ENCODE results near the gene ANKS1A. TPM values are rescaled to one million over a fixed set of nuclear protein-coding genes. Genes with fewer than 3 reads are reported as not detected.

Gene ANKS1A
- total and polyA plus RNA-seq, 2 experiments from 2014 or later = 17.5 to 25.4 TPM

- Histone ChIP-seq H2AFZ (no peak overlapping the region), H3K4me2 (no peak overlapping the region), H3K4me1 (ENCODE audit: insufficient read depth) (peaks cover 50% of the 10 kb centered on the region), H3K27ac (peak overlapping the region; percentile 57), H3K9me3 (ENCODE audit: low read depth) (no peaks in the 10 kb centered on the region), H3K27me3 (no peaks in the 10 kb centered on the region), H3K79me2 (no peaks in the 10 kb centered on the region), H3K4me3 (no peak overlapping the region), H3K36me3 (replicated peaks; ENCODE audit: insufficient read depth, low read depth) (no peaks in the 10 kb centered on the region), H3K9me2 (replicated peaks; ENCODE audit: insufficient read depth) (no peaks in the 10 kb centered on the region), H4K20me1 (ENCODE audit: insufficient read depth, poor library complexity, severe bottlenecking) (no peaks in the 10 kb centered on the region)
- TF ChIP-seq EZH2phosphoT487 (IDR thresholded peaks at IDR 0.05; ENCODE audit: low read depth, severe bottlenecking, unreplicated experiment) = no peak
- 95% methylated on average over 19 of the region's 19 CpGs for WGBS (ENCODE audit: low lambda C conversion rate, missing lambda C conversion rate)
- DNase-seq (ENCODE audit: low spot score) = peak; percentile 3
These were observed 200.3 kb downstream of the ANKS1A start for GRCh38 chr6:35089216-35089934.

GRCh38 chr6:35089935-35090505, 201.0 kb downstream of the ANKS1A start:
- Histone ChIP-seq H3K79me2 (no peaks in the 10 kb centered on the region), H3K4me2 (no peak overlapping the region), H3K27ac (peak overlapping the region; percentile 57), H3K27me3 (no peaks in the 10 kb centered on the region), H3K4me1 (ENCODE audit: insufficient read depth) (peaks cover 50% of the 10 kb centered on the region), H2AFZ (no peak overlapping the region), H3K9me3 (ENCODE audit: low read depth) (no peaks in the 10 kb centered on the region), H3K4me3 (no peak overlapping the region), H3K9me2 (replicated peaks; ENCODE audit: insufficient read depth) (no peaks in the 10 kb centered on the region), H3K36me3 (replicated peaks; ENCODE audit: insufficient read depth, low read depth) (no peaks in the 10 kb centered on the region), H4K20me1 (ENCODE audit: insufficient read depth, poor library complexity, severe bottlenecking) (no peaks in the 10 kb centered on the region)
- TF ChIP-seq EZH2 (IDR thresholded peaks at IDR 0.05; ENCODE audit: borderline replicate concordance) = no peak
- TF ChIP-seq CTCF (IDR thresholded peaks at IDR 0.05; ENCODE audit: poor library complexity) = no peak
- no peak for TF ChIP-seq EZH2phosphoT487 (IDR thresholded peaks at IDR 0.05; ENCODE audit: low read depth, severe bottlenecking, unreplicated experiment)
- peak; percentile 32 for DNase-seq (ENCODE audit: low spot score)
- WGBS (ENCODE audit: low lambda C conversion rate, missing lambda C conversion rate) = 92% methylated on average over 15 of the region's 15 CpGs

- Histone ChIP-seq H2AFZ (no peak overlapping the region), H3K36me3 (replicated peaks; ENCODE audit: insufficient read depth, low read depth) (no peaks in the 10 kb centered on the region), H3K4me2 (no peak overlapping the region), H3K9me2 (replicated peaks; ENCODE audit: insufficient read depth) (no peaks in the 10 kb centered on the region), H3K4me3 (no peak overlapping the region), H3K4me1 (ENCODE audit: insufficient read depth) (peaks cover 52% of the 10 kb centered on the region), H3K27ac (peak overlapping the region; percentile 88), H3K9me3 (ENCODE audit: low read depth) (no peaks in the 10 kb centered on the region), H3K79me2 (no peaks in the 10 kb centered on the region), H3K27me3 (no peaks in the 10 kb centered on the region), H4K20me1 (ENCODE audit: insufficient read depth, poor library complexity, severe bottlenecking) (no peaks in the 10 kb centered on the region)
- peak; percentile 1 for DNase-seq (ENCODE audit: low spot score)
- no peak for TF ChIP-seq EZH2 (IDR thresholded peaks at IDR 0.05; ENCODE audit: borderline replicate concordance)
- WGBS (ENCODE audit: low lambda C conversion rate, missing lambda C conversion rate) = 84% methylated on average over 10 of the region's 10 CpGs
These were observed 201.7 kb downstream of the ANKS1A start for GRCh38 chr6:35090734-35091133.

- WGBS (ENCODE audit: low lambda C conversion rate, missing lambda C conversion rate) = 77% methylated on average over 18 of the region's 18 CpGs
- peak; percentile 2 for DNase-seq (ENCODE audit: low spot score)
These were observed 202.5 kb downstream of the ANKS1A start for GRCh38 chr6:35091346-35092083.

More at GRCh38 chr6:35091346-35092083, 202.5 kb downstream of the ANKS1A start:
- H4K20me1 ChIP-seq (ENCODE audit: insufficient read depth, poor library complexity, severe bottlenecking) = no peaks in the 10 kb centered on the region
- H3K4me2 ChIP-seq = no peak overlapping the region
- H3K9me3 ChIP-seq (ENCODE audit: low read depth) = no peaks in the 10 kb centered on the region
- H3K27me3 ChIP-seq = no peaks in the 10 kb centered on the region
- H2AFZ ChIP-seq = no peak overlapping the region
- no peak for TF ChIP-seq EZH2phosphoT487 (IDR thresholded peaks at IDR 0.05; ENCODE audit: low read depth, severe bottlenecking, unreplicated experiment)
- no peak for TF ChIP-seq CTCF (IDR thresholded peaks at IDR 0.05; ENCODE audit: poor library complexity)
- TF ChIP-seq EZH2 (IDR thresholded peaks at IDR 0.05; ENCODE audit: borderline replicate concordance) = no peak
- H3K4me3 ChIP-seq = no peak overlapping the region
- H3K27ac ChIP-seq = peak overlapping the region; percentile 88
- H3K4me1 ChIP-seq (ENCODE audit: insufficient read depth) = peaks cover 58% of the 10 kb centered on the region
- no peaks in the 10 kb centered on the region for H3K36me3 ChIP-seq (replicated peaks; ENCODE audit: insufficient read depth, low read depth)
- H3K79me2 ChIP-seq = no peaks in the 10 kb centered on the region
- H3K9me2 ChIP-seq (replicated peaks; ENCODE audit: insufficient read depth) = no peaks in the 10 kb centered on the region

Data from hepatocyte (in vitro differentiated cells).